Right lobe of liver (tissue), 6 donors: ENCODE data around the gene ST7. TPM values are rescaled to one million over a fixed set of nuclear protein-coding genes. Genes with fewer than 3 reads are reported as not detected.

Experiments used
- ATAC-seq, 4 donors: fragments of 200-7000 bp; cut with Tn5 transposase; one replicate each; pipeline ENCODE4 v1.9.1; 2020; ENCODE audit warnings: mild to moderate bottlenecking in 4 of 4, moderate library complexity in 4 of 4
- DNase-seq, 3 donors: peaks; one replicate each; pipeline ENCODE4 v3.0.0-alpha.2; 2020
- H3K27ac ChIP-seq, 3 donors: fragments of 200-600 bp; one replicate each; pipeline ENCODE4 v1.8.0; 2022
- H3K27me3 ChIP-seq, 2 donors: fragments of 200-600 bp; one replicate each; pipeline ENCODE4 v1.8.0; 2022
- H3K36me3 ChIP-seq, 4 donors: fragments of 200-600 bp; sonication (generic) in 1 of 4; one replicate each; pipeline versions ENCODE4 v1.5.1 to v1.8.0; 2017 to 2022; ENCODE audit warnings: control low read depth in 1 of 4
- H3K4me1 ChIP-seq, 4 donors: fragments of 200-600 bp; sonication (generic) in 1 of 4; one replicate each; pipeline versions ENCODE4 v1.5.1 to v1.8.0; 2017 to 2022; ENCODE audit warnings: control low read depth in 1 of 4
- H3K4me3 ChIP-seq, 3 donors: fragments of 200-600 bp; one replicate each; pipeline ENCODE4 v1.8.0; 2022
- H3K9me3 ChIP-seq, 4 donors: fragments of 200-600 bp; sonication (generic) in 1 of 4; one replicate each; pipeline versions ENCODE4 v1.5.1 to v1.8.0; 2017 to 2022; ENCODE audit warnings: control low read depth in 1 of 4
- POLR2A ChIP-seq: fragments of 450-650 bp; IDR thresholded peaks from one replicate; pipeline ENCODE4 v1.6.1; 2017; ENCODE audit warnings: antibody characterized with exemption, mild to moderate bottlenecking
- WGBS: methylation state at CpG from one replicate; pipeline ENCODE4 v1.1.6; 2018; ENCODE audit warnings: low coverage, low lambda C conversion rate; ENCODE audit not compliant: insufficient coverage; ENCODE audit errors: missing lambda C conversion rate; 5-methylcytosine and 5-hydroxymethylcytosine counted together
- intact Hi-C, 2 donors: fragments of 100-400 bp; cut with DNase I; formaldehyde crosslinking; loops; one replicate each; pipeline versions ENCODE4 v1.11.2 to v1.14.1; 2022
- total RNA-seq, 6 experiments: library from RNA; depleted of rRNA in 2 of 6; stranded (reverse); fragments of >200 nt in 2 of 6; fragmentation: NEBNext Ultra II Directional in 3 of 6; extraction: Animal tissue kit (Norgen Biotek cat#: 25700) in 3 of 6; gene quantifications; one replicate each; pipeline versions ENCODE4 v1.1.0 to v1.2.4, GENCODE V29; 2016 to 2023
- TF ChIP-seq, protein P1 (sequence below), 4 donors: fragments of 200-600 bp in 3 of 4; fragments of 450-650 bp in 1 of 4; IDR thresholded peaks; one replicate each; pipeline versions ENCODE4 v1.5.1 to v1.8.0; 2016 to 2022; ENCODE audit warnings: antibody characterized with exemption in 4 of 4, mild to moderate bottlenecking in 2 of 4
- donor health status: DM: no; HTN: yes; CAD: no.
- donor health status: DM: no; HTN: no; CAD: no.
- donor health status: DM: no; HTN: no; CAD: no.
- donor health status: DM: no; HTN: yes; CAD: no.
- donor health status: DM: no; HTN: yes; CAD: no.

ST7 gene
- total RNA-seq, 6 experiments from 2014 or later: 17.4 to 29.9 (median 22.4) TPM

DNA sequence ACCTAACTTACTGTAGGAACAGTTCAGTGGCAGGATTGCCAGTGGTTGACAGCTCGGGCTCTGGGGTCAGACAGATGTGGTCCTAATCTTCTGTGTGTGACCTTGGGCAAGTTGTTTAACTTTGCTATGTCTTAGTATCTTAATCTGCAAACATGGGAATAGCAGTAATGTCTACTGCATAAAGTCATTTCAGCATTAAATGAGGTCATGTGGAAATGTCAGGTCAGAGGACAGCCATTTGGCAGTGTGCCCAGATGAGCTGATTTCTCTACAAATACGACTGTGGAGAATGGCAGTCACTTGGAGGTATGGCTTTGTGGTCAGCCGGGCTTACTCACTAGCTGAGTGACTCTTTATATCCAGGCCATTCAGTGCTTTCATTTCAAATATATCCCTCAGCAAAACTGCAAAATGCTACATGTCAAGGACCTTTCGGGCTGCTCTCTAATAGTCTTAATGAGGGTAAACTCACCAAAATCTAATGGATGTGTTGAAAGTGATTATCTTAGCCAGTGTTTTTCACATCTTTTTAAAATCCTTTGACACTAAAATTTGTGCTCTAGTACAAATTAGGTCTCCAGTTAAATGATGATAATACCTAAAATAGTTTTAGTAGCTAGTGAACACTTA, 171.4 kb downstream of the ST7 start:
- H3K27ac ChIP-seq: peak overlapping the region in 2 of 3 donors; percentile 6 to 13

DNA sequence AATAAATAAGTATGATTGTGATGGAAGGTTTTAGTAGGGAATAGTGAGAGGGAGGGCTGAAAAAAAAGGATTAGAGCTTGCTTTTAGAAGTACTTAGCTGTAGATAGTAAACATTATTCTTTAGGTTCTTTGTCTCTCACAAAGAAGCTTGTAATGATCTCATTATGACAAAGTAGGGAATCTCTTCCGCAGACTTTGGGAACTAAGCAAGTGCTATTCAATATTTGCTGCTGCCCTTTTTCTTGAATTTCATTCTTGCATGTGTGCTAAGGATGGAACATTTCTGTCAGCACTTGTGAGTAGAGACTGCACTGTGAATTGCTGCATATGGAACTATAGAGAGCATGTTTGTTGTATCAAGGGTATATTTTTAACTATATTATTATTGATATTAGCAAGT, 173.4 kb downstream of the ST7 start:
- TF ChIP-seq, protein P1, sequence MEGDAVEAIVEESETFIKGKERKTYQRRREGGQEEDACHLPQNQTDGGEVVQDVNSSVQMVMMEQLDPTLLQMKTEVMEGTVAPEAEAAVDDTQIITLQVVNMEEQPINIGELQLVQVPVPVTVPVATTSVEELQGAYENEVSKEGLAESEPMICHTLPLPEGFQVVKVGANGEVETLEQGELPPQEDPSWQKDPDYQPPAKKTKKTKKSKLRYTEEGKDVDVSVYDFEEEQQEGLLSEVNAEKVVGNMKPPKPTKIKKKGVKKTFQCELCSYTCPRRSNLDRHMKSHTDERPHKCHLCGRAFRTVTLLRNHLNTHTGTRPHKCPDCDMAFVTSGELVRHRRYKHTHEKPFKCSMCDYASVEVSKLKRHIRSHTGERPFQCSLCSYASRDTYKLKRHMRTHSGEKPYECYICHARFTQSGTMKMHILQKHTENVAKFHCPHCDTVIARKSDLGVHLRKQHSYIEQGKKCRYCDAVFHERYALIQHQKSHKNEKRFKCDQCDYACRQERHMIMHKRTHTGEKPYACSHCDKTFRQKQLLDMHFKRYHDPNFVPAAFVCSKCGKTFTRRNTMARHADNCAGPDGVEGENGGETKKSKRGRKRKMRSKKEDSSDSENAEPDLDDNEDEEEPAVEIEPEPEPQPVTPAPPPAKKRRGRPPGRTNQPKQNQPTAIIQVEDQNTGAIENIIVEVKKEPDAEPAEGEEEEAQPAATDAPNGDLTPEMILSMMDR (IDR thresholded peaks at IDR 0.05): no peak
- TF ChIP-seq POLR2A: no peak
- H3K27me3 ChIP-seq: no peaks in the 10 kb centered on the region
- 100% methylated on average over 1 of the region's 1 CpG for WGBS
- H3K4me1 ChIP-seq: peaks cover 0 to 17% (median 7%) of the 10 kb centered on the region in 4 donors
- H3K27ac ChIP-seq: no peak overlapping the region
- no peak overlapping the region for H3K4me3 ChIP-seq
- no peak for ATAC-seq
- H3K36me3 ChIP-seq: no peaks in the 10 kb centered on the region
- intact Hi-C loops: no loop called here
- DNase-seq: no peak
- H3K9me3 ChIP-seq: no peaks in the 10 kb centered on the region

More for the DNA sequence above, 171.4 kb downstream of the ST7 start:
- ATAC-seq: peak; percentile 96 to 97 (median 96)
- Histone ChIP-seq H3K9me3 (no peaks in the 10 kb centered on the region), H3K4me1 (peaks cover 0 to 17% (median 7%) of the 10 kb centered on the region in 4 donors), H3K4me3 (no peak overlapping the region), H3K36me3 (no peaks in the 10 kb centered on the region), H3K27me3 (no peaks in the 10 kb centered on the region)
- DNase-seq: peak; percentile 80 to 90 (median 87)
- TF ChIP-seq POLR2A: no peak
- TF ChIP-seq, protein P1 (IDR thresholded peaks at IDR 0.05): no peak
- 12% methylated on average over 4 of the region's 4 CpGs for WGBS
- intact Hi-C loops: no loop called here

DNA sequence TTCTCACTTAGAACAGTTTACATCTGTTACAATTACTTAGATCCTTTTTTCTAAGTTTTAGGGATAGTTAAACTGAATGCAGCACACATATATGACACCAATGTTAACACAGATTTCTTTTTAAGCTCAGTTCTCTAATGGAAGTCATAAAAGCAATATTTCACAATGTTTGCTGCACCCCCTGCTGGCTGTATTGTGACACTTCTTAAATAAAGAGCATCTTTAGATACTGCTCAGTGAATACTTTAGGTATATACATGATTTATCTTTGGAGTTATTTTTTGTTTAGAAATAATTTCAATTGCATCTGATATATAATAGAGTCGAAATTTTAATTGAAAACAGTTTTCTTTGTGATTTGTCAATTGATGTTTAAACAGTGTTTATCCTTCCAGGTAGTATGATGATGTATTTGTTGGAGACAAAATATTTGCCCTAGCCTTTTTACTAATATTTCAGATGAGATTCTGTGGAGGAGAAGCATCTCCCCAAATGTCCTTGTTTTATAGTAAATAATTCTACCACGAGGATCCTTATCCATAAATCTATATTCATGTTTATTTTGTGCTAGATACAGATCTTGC, 174.4 kb downstream of the ST7 start:
- Histone ChIP-seq H3K36me3 (no peaks in the 10 kb centered on the region), H3K27me3 (no peaks in the 10 kb centered on the region), H3K9me3 (no peaks in the 10 kb centered on the region), H3K27ac (no peak overlapping the region), H3K4me1 (peaks cover 0 to 17% (median 7%) of the 10 kb centered on the region in 4 donors), H3K4me3 (no peak overlapping the region)
- DNase-seq: peak in 1 of 3 donors; percentile 52
- ATAC-seq: peak; percentile 59 to 72 (median 69)
- WGBS: 11% methylated on average over 2 of the region's 2 CpGs
- TF ChIP-seq, protein P1 (IDR thresholded peaks at IDR 0.05): peak; percentile 70 to 85 (median 80)
- no peak for TF ChIP-seq POLR2A
- intact Hi-C loops: no loop called here

DNA sequence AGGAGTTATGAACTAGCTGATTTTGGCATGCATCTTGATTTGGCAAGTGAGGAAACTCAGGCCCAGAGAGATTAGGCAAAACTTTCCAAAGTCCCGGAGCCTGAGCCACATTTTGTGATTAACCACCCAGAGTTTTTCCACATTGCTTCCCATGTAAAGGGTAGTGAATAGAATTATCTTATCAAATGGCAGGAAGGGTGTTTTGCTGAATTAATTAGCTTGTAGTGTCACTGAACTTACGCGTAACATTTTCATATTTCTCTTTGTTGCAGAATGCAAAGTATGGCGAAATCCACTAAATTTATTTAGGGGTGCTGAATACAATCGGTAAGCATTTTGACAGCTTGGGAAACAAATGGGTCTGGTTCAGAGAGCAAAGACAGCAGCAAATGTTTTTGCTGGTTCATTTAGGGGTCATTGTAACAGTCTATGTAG, 176.2 kb downstream of the ST7 start:
- intact Hi-C loops: no loop called here
- no peaks in the 10 kb centered on the region for H3K36me3 ChIP-seq
- TF ChIP-seq POLR2A: no peak
- TF ChIP-seq, protein P1 (IDR thresholded peaks at IDR 0.05): no peak
- no peak overlapping the region for H3K4me3 ChIP-seq
- H3K9me3 ChIP-seq: no peaks in the 10 kb centered on the region
- DNase-seq (no peak), ATAC-seq (peak in 1 of 4 donors; percentile 13)
- 52% methylated on average over 5 of the region's 5 CpGs for WGBS
- H3K4me1 ChIP-seq: peaks cover 0 to 9% (median 4%) of the 10 kb centered on the region in 4 donors
- no peaks in the 10 kb centered on the region for H3K27me3 ChIP-seq
- no peak overlapping the region for H3K27ac ChIP-seq
